ENCODE data around the gene DHTKD1.

GRCh38 chr10:12081879-12082557 is 13.3 kb downstream of the DHTKD1 start:
- TF ChIP-seq CTCF (IDR thresholded peaks at IDR 0.05; ENCODE audit: low read length), result no peak
- TF ChIP-seq EZH2 (IDR thresholded peaks at IDR 0.05; ENCODE audit: borderline replicate concordance, low read length), result no peak

Data from OCI-LY1 (cell line).